Hepatocyte (in vitro differentiated cells): ENCODE data around the gene TNFSF8.

Experiments used
- EZH2 ChIP-seq: fragments of 200-600 bp; sonication (generic); IDR thresholded peaks from 2 replicates; pipeline ENCODE4 v1.6.1; 2016; ENCODE audit warnings: antibody characterized with exemption, mild to moderate bottlenecking, borderline replicate concordance
- EZH2phosphoT487 ChIP-seq: fragments of 200-600 bp; sonication (generic); IDR thresholded peaks from one replicate; pipeline ENCODE4 v1.6.1; 2018; ENCODE audit warnings: antibody characterized with exemption, mild to moderate bottlenecking, low read depth, moderate library complexity; ENCODE audit not compliant: unreplicated experiment, severe bottlenecking
- TF ChIP-seq, protein P1 (sequence below): fragments of 200-600 bp; sonication (generic); IDR thresholded peaks from 2 replicates; pipeline ENCODE4 v1.5.1; 2016; ENCODE audit warnings: antibody characterized with exemption, mild to moderate bottlenecking; ENCODE audit not compliant: poor library complexity

DNA sequence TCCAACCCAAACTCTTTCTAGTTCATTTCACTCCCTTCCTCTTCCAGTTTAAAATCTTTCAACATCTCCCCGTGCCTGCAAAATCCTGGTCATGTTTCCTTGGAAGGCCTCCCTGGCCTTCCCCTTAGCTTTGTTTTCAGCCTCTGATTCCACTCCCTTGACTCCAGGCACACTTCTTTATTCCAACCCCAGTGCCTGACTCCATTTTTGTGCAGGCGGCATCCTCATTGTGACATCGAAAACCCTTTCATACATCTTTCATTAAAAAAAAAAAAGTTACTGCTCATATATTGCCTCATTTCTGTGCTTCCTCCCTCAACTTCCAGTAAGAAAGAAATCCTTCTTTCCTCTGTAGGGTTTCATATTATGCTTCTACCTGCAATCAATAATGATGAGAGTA, 7.1 kb upstream of the TNFSF8 start:
- TF ChIP-seq, protein P1, sequence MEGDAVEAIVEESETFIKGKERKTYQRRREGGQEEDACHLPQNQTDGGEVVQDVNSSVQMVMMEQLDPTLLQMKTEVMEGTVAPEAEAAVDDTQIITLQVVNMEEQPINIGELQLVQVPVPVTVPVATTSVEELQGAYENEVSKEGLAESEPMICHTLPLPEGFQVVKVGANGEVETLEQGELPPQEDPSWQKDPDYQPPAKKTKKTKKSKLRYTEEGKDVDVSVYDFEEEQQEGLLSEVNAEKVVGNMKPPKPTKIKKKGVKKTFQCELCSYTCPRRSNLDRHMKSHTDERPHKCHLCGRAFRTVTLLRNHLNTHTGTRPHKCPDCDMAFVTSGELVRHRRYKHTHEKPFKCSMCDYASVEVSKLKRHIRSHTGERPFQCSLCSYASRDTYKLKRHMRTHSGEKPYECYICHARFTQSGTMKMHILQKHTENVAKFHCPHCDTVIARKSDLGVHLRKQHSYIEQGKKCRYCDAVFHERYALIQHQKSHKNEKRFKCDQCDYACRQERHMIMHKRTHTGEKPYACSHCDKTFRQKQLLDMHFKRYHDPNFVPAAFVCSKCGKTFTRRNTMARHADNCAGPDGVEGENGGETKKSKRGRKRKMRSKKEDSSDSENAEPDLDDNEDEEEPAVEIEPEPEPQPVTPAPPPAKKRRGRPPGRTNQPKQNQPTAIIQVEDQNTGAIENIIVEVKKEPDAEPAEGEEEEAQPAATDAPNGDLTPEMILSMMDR, result no peak
- TF ChIP-seq EZH2 (no peak), EZH2phosphoT487 (no peak)
